DND-41 (cell line): ENCODE results near the gene AIFM1.

Experiments
- CTCF ChIP-seq: IDR thresholded peaks from 2 replicates; pipeline ENCODE4 v1.5.1; 2012; ENCODE audit warnings: borderline replicate concordance, low read length, moderate library complexity, mild to moderate bottlenecking; ENCODE audit not compliant: poor library complexity, severe bottlenecking; ENCODE audit errors: extremely low read depth
- EZH2 ChIP-seq: IDR thresholded peaks from 3 replicates; pipeline ENCODE4 v1.6.1; 2012; ENCODE audit warnings: borderline replicate concordance, low read depth, mild to moderate bottlenecking, moderate library complexity, low read length, inconsistent platforms; ENCODE audit not compliant: severe bottlenecking

GRCh38 chrX:130090364-130090763 is 75.3 kb downstream of the AIFM1 start:
- TF ChIP-seq CTCF, result no peak
- TF ChIP-seq EZH2, result no peak
